GM18499 (cell line): Measurements from ENCODE around the gene SAMD4B.
"Not testable (repeated sequence)": the region's sequence is repeated elsewhere in the genome, so short reads cannot be mapped to it uniquely, and the experiment has no call there.

ENCODE experiments used
- ATAC-seq: cut with Tn5 transposase; IDR thresholded peaks from one replicate; pipeline ENCODE4 v1.9.1; 2021; ENCODE audit warnings: moderate number of reproducible peaks; ENCODE audit not compliant: insufficient read depth, unreplicated experiment

The SAMD4B gene

DNA sequence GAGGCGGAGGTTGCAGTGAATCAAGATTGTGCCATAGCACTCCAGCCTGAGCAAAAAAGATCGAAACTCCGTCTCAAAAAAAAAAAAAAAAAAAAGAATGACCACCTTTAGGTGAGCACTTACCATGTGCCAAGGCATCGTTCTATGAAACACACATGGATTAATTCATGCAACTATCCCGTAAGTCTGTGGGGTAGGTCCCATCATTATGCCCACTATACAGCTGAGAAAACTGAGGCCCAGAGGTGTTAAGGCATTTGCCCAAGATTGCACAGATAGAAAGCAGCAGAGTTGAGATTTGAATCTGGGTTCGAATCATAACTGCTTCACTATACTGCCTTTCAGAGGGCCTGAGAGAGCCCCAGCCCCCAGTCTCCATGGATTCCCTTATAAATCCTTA, 8.7 kb upstream of the SAMD4B start:
- no peak for ATAC-seq

GRCh38 chr19:39334444-39334976, 7.7 kb upstream of the SAMD4B start:
- ATAC-seq: no peak

DNA sequence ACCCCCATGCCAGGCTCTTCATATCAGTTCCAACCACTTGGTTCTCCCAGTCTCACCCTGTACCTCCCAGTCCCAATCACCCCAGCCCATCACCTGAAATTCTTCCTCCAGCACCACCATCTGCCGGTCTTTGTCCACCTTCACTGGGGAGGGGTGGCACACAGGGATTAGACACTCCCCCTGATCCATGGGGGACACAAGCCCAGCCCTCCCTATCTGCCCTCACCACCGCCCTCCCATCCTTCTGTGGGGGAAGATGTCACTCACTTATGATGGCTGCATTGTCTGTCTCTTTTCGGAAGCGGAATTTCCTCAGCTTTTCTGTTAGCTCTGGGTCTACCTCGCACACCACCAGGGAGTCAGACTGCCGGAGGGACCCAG, 7.1 kb upstream of the SAMD4B start:
- no peak for ATAC-seq

- no peak for ATAC-seq
Measured at GRCh38 chr19:39336483-39336882, 5.7 kb upstream of the SAMD4B start.

- no peak for ATAC-seq
Measured at GRCh38 chr19:39339674-39340073, 2.5 kb upstream of the SAMD4B start.

- not testable (repeated sequence) for ATAC-seq
Measured at GRCh38 chr19:39340156-39340555, 2.1 kb upstream of the SAMD4B start.

DNA sequence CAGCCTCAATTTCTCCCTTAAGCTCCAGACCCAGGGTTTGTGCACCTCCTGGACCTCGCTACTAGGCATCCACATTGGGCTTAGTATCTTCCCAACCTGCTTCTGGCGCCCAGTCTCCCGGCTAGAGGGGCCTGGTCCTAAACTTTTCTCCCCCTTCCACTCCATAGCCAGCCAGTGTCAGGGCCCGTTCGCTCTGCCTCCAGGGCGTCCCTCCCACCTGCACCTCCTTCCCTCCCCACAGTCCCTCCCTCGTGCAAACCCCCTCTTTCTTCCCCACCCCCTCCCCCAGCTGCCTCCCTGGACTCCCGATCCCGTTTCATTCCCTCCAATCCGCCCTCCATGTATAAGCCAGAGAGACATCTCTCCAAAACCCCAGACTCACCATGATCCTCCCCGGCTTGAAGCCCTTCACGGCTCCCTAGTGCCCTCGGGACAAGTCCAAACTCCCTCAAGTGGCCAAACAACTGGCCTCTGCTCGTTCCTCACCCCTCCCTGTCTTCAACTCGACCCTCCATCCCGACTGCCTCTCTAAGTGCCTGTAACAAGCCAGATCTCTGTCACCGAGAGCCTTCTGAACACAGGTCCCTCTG, 997 bp upstream of the SAMD4B start:
- ATAC-seq: no peak

DNA sequence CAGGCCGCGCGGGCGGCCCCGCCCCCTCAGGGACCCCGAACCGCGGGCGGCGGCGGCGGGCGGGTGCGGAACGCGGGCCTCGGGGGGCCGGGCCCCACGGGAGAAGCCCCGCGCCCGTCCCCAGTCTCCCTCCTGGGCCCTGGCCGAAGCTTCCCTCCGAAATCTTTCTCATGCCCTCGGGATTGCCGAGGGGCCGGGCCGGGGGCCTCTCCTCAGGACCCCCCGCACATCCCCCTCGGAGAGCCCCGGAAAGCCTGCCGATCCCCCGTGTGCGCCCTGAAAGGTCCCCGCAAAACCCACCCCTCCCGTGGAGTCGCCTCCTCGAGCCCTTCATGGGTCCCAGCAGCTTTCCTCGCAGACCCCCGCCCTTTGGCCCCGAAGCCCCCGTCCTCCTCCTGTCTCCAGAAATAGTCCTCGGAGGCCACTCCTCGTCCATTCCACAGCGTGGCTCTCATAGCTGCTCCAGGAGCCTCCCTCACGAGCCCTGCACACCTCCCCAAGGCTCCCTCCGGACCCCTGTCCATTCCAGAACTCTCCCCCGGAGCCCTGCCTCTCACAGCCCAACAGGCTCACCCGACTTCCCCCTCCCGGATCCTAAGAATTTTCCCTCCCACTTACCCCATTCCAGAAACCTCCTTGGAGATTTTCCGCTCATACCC, 555 bp downstream of the SAMD4B start:
- ATAC-seq: no peak

- no peak for ATAC-seq
Measured at GRCh38 chr19:39345956-39346355, 3.7 kb downstream of the SAMD4B start.

- no peak for ATAC-seq
Measured at GRCh38 chr19:39347332-39348164, 5.3 kb downstream of the SAMD4B start.

DNA sequence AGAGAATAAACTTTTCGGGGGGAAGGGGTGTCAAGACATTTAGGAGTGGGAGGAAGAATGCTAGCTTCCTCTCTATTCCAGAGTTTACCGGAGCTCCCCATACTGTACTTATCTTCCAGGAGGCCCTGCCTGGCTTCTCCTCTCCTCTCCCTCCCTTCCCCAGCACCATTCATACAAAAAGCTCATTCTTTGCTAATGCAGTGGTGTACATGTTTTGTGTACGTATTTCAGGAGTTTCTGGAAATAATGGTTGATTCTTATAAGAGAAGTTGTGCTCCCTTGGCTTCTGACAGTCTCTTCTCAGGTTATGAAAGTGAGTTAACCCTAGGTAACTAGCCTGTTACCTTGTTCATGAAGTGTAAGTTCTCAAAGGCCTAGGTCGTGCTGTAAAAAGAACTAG, 7.1 kb downstream of the SAMD4B start:
- ATAC-seq: no peak

DNA sequence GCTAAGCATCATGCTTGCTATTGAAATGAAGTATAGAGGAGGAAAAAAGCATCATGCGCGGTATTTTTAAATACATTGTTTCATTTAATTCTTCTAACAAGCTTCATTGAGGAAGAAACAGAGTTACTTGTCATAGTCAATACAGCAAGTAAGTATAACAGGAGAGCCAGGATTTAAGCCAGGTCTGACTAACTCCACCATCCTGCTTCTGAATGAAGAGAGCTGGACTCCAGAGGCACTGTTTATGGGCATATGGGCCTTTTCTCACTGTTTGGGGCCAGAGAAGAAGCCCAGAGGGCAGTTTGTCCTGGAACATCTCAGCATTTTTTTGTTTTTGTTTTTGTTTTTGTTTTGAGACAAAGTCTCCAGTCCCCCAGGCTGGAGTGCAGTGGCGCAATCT, 7.9 kb downstream of the SAMD4B start:
- ATAC-seq: no peak

DNA sequence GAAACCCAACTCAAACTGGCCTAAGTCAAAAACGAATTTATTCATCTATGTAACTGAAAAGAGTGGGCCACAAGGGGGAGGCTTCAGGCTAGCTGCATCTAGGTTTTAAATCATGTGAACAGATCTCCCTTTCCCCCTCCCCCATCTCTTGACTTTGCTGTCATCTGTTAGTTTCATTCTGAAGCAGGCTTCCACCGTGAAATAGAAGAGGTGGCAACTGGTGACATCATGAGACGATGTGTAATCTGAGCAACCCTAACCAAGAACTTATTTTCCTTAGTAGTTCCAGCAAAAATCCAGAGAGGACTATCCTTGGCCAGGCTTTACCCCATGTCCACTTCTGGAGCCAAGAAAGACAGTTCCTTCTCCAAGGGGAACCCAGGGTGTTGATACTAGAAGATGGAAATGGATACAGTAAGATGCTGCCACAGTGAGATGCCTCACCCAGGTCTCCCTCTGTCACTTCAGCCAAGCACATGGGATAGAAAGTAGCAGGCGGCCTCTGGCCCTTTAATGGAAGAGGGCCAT, 9.4 kb downstream of the SAMD4B start:
- no peak for ATAC-seq

DNA sequence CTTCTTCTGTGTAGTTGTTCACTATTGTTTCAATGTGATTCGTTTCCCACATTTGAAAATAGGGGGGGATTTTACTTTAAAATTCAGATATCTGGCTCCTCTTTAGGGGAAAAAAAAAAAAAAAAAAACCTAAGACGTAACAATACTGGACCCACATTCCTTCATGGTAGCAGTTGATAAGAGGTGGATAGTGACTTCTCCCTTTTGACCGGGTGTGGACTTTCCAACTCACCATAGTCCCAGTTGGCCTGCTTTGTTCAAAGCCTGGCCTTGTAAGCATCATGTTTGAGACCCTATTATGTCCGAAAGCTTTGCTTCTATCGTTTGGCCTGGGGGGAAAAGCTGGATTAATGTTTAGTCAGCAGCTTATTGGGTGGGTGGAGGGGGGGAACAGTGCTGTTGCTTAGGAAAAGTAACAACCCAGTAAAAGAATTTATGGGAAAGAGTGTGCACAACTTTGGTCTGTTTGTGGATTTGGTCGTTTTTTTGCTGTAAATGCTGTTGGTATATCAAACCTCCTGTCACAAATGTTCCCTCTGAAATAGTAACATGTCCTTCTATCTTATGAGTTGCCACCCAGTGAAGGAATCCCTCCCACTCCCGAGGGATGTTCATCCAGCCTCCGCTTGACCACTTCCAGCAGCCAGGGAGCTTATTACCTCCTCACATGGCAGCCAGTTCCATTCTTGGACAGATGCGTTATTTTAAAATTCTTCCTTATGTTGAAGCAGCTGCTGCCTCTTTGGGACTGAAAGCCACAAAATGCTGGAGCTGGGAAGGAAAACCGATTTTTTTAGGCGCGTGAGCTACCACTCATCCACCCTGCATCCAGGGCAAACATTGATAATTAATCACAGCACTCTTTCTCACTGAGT, 10.4 kb downstream of the SAMD4B start:
- ATAC-seq: no peak

- ATAC-seq: no peak
Measured at GRCh38 chr19:39355253-39355652, 13.0 kb downstream of the SAMD4B start.

GRCh38 chr19:39356073-39356472, 13.9 kb downstream of the SAMD4B start:
- no peak for ATAC-seq

GRCh38 chr19:39356647-39357046, 14.4 kb downstream of the SAMD4B start:
- ATAC-seq: no peak

- no peak for ATAC-seq
Measured at GRCh38 chr19:39359026-39359425, 16.8 kb downstream of the SAMD4B start.

GRCh38 chr19:39360599-39360998, 18.4 kb downstream of the SAMD4B start:
- ATAC-seq: no peak
